CD4-positive, alpha-beta T cell treated with Interleukin-17A for 4 hours (primary cell): ENCODE data around the gene SIX2.

ENCODE experiments used
- DNase-seq: peaks from one replicate; pipeline ENCODE4 v3.0.0-alpha.2; 2020; ENCODE audit warnings: mixed read lengths

SIX2 gene

GRCh38 chr2:44964752-44965236, 44.5 kb downstream of the SIX2 start:
- DNase-seq: no peak

GRCh38 chr2:44962176-44962695, 47.0 kb downstream of the SIX2 start:
- no peak for DNase-seq

DNA sequence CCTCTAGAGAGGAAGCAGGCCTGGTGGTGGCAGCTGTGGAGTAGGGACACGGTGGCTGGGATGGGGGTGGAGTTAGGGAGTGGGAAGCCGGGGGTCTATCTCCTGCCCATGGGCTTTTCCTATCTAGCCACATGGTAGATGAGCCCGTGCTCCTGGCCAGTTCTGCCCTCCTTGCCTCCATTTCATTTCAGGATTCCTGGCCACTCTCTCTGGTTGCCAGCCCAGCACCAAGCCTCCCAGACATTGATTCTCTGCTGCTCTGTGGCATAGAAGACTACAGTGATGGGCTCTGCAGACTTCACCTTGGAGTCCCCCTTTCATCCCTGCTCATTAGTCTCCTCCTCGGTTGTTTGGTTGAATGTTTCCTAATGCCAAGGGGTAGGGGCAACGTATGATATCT, 48.4 kb downstream of the SIX2 start:
- DNase-seq: no peak

DNA sequence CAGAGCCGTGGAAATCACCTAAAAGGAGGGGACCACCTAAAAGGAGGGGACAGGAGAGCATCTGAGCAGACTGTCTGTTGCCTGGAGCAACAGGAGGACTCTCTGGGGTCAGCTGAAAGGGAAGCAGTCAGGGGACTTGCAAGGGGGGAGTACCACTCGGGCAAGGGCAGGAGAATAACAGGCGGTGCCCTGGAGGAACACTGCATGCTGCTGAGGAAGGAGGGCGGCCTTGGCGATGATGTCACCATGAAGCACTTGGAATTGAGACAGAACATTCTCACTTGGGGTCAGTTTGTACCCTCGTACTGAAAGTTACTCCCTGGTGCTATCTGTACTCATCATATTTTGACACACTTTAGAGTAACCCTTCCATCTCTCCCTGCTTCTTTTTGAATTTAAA, 49.4 kb downstream of the SIX2 start:
- no peak for DNase-seq

DNA sequence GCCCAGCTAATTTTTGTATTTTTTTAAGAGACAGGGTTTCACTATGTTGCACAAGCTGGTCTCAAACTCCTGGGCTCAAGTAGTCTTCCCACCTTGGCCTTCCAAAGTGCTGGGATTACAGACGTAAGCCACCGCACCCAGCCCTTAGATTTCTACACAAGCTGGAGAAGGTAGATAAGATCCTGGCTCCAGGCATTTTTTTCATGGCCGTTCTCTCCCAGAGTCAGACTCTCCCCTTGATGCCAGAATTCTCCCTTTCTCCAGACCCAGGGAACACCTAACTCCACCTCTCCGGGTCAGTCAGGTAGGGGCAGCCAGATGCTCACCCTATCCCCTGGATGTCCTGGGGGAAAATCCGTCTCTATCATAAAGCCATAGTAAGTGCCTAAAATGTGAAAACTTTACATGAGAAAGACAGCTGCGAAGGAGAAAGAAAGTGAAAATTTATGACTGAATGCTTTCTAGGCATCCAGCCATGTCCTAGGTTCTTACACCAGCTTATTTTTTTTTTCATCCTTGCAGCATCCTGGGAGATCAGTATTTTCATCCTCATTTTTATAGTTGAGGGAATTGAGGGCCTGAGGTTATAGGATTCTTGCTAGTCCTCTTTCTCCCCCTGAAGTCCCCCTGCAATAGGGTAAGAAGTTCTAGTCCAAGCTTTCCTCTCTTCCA, 51.5 kb downstream of the SIX2 start:
- no peak for DNase-seq

GRCh38 chr2:44956843-44957242, 52.4 kb downstream of the SIX2 start:
- DNase-seq: no peak

- peak; percentile 75 for DNase-seq
Observed at GRCh38 chr2:44955593-44956392, 53.5 kb downstream of the SIX2 start.
